Testis (tissue), 2 donors: ENCODE data around the gene PTPRN2.

Experiments used
- POLR2A ChIP-seq: fragments of 450-650 bp; IDR thresholded peaks from one replicate; pipeline ENCODE4 v1.6.1; 2017; ENCODE audit warnings: antibody characterized with exemption, mild to moderate bottlenecking, moderate library complexity
- TF ChIP-seq, protein P1 (sequence below), 3 experiments: fragments of 450-650 bp in 2 of 3; fragments of 200-600 bp in 1 of 3; sonication (generic) in 1 of 3; IDR thresholded peaks; one replicate each; pipeline ENCODE4 v1.5.1; 2016 to 2019; ENCODE audit warnings: antibody characterized with exemption in 3 of 3, mild to moderate bottlenecking in 2 of 3, moderate library complexity in 1 of 3

DNA sequence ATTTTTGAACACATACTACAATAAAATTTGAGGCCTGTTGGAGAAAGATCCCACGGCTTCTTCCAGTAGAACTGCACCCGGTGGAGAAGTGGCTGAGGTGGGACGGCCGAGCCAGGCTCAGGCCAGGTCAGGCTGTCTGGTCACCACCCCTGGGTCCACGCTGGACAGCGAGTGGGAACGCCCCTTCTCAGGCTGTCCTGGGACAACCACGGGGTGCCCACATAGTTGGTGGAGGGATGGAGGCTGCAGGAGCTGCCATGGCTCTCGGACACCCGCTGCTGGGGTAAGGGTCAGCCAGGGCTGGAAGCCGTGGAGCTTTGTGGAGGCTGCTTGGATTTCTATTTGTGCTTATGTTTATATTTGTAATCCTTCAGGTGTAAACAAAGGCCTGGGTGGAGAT, 1044.3 kb downstream of the PTPRN2 start:
- TF ChIP-seq, protein P1, sequence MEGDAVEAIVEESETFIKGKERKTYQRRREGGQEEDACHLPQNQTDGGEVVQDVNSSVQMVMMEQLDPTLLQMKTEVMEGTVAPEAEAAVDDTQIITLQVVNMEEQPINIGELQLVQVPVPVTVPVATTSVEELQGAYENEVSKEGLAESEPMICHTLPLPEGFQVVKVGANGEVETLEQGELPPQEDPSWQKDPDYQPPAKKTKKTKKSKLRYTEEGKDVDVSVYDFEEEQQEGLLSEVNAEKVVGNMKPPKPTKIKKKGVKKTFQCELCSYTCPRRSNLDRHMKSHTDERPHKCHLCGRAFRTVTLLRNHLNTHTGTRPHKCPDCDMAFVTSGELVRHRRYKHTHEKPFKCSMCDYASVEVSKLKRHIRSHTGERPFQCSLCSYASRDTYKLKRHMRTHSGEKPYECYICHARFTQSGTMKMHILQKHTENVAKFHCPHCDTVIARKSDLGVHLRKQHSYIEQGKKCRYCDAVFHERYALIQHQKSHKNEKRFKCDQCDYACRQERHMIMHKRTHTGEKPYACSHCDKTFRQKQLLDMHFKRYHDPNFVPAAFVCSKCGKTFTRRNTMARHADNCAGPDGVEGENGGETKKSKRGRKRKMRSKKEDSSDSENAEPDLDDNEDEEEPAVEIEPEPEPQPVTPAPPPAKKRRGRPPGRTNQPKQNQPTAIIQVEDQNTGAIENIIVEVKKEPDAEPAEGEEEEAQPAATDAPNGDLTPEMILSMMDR (IDR thresholded peaks at IDR 0.05): no peak
- no peak for TF ChIP-seq POLR2A
